Neuronal stem cell (in vitro differentiated cells): Measurements from ENCODE around the gene KIAA1143.

Experiments
- DNase-seq: peaks from one replicate; pipeline ENCODE4 v3.0.0-alpha.2; 2013; ENCODE audit warnings: low spot score
- H2AFZ ChIP-seq: one replicate; pipeline ENCODE4 v1.6.1; 2013; ENCODE audit warnings: mild to moderate bottlenecking, low read length, inconsistent platforms
- H2AK5ac ChIP-seq: 2 replicates; pipeline ENCODE4 v1.6.1; 2013; ENCODE audit warnings: low read depth, mild to moderate bottlenecking, inconsistent platforms, low read length, moderate library complexity, mixed read lengths
- H2BK120ac ChIP-seq: 2 replicates; pipeline ENCODE4 v1.6.1; 2013; ENCODE audit warnings: low read depth, mild to moderate bottlenecking, inconsistent platforms, low read length, moderate library complexity, mixed read lengths
- H2BK12ac ChIP-seq: one replicate; pipeline ENCODE4 v1.6.1; 2013; ENCODE audit warnings: low read length, inconsistent platforms
- H2BK15ac ChIP-seq: 2 replicates; pipeline ENCODE4 v1.6.1; 2013; ENCODE audit warnings: mild to moderate bottlenecking, low read length, inconsistent platforms, mixed read lengths
- H2BK5ac ChIP-seq: one replicate; pipeline ENCODE4 v1.6.1; 2013; ENCODE audit warnings: inconsistent platforms, mild to moderate bottlenecking, low read length, moderate library complexity
- H3K14ac ChIP-seq: one replicate; pipeline ENCODE4 v1.6.1; 2013; ENCODE audit warnings: low read length, inconsistent platforms
- H3K18ac ChIP-seq: 2 replicates; pipeline ENCODE4 v1.6.1; 2013; ENCODE audit warnings: low read length, inconsistent platforms
- H3K23ac ChIP-seq: 2 replicates; pipeline ENCODE4 v1.6.1; 2013; ENCODE audit warnings: low read depth, mild to moderate bottlenecking, mixed read lengths, low read length, inconsistent platforms; ENCODE audit not compliant: poor library complexity
- H3K27ac ChIP-seq: replicated peaks from 3 replicates; pipeline ENCODE4 v1.5.1; 2013; ENCODE audit warnings: low read length, inconsistent platforms
- H3K27me3 ChIP-seq, 3 experiments: 2 replicates each; pipeline ENCODE4 v1.6.1; 2013; ENCODE audit warnings: low read length in 3 of 3, mild to moderate bottlenecking in 2 of 3, inconsistent platforms in 1 of 3, low read depth in 1 of 3, mixed read lengths in 1 of 3, moderate library complexity in 1 of 3; ENCODE audit not compliant: control insufficient read depth in 3 of 3, insufficient read depth in 3 of 3
- H3K36me3 ChIP-seq, 2 donors: replicated peaks in 1 of 2; 2 replicates each; pipeline ENCODE4 v1.6.1; 2013; ENCODE audit warnings: low read length in 2 of 2; ENCODE audit not compliant: control insufficient read depth in 2 of 2, insufficient read depth in 2 of 2
- H3K4ac ChIP-seq: 2 replicates; pipeline ENCODE4 v1.6.1; 2013; ENCODE audit warnings: inconsistent platforms, mild to moderate bottlenecking, low read length, moderate library complexity
- H3K4me1 ChIP-seq, 2 donors: 1 replicate in 1 of 2; 2 replicates in 1 of 2; pipeline ENCODE4 v1.6.1; 2013; ENCODE audit warnings: low read length in 2 of 2, low read depth in 1 of 2; ENCODE audit not compliant: control insufficient read depth in 2 of 2, insufficient read depth in 1 of 2
- H3K4me2 ChIP-seq: one replicate; pipeline ENCODE4 v1.6.1; 2013; ENCODE audit warnings: mild to moderate bottlenecking, low read length, inconsistent platforms; ENCODE audit not compliant: insufficient read depth, poor library complexity, severe bottlenecking
- H3K4me3 ChIP-seq, 2 donors: 2 replicates each; pipeline ENCODE4 v1.5.1; 2013; ENCODE audit warnings: low read length in 2 of 2, mild to moderate bottlenecking in 2 of 2, inconsistent platforms in 1 of 2, moderate library complexity in 1 of 2
- H3K79me1 ChIP-seq: one replicate; pipeline ENCODE4 v1.6.1; 2013; ENCODE audit warnings: low read depth, mild to moderate bottlenecking, inconsistent platforms, low read length, moderate library complexity
- H3K9ac ChIP-seq: one replicate; pipeline ENCODE4 v1.6.1; 2013; ENCODE audit warnings: mild to moderate bottlenecking, low read depth, low read length, inconsistent platforms; ENCODE audit not compliant: poor library complexity
- H3K9me3 ChIP-seq, 2 donors: replicated peaks in 1 of 2; 2 replicates each; pipeline versions ENCODE3 to v1.6.1; 2013; ENCODE audit warnings: low read length in 2 of 2, mild to moderate bottlenecking in 2 of 2, inconsistent platforms in 1 of 2, low read depth in 1 of 2, mixed read lengths in 1 of 2, moderate library complexity in 1 of 2; ENCODE audit not compliant: control insufficient read depth in 2 of 2, insufficient read depth in 1 of 2
- H4K8ac ChIP-seq: one replicate; pipeline ENCODE4 v1.6.1; 2013; ENCODE audit warnings: low read depth, mild to moderate bottlenecking, inconsistent platforms, low read length, moderate library complexity
- H4K91ac ChIP-seq: one replicate; pipeline ENCODE4 v1.6.1; 2013; ENCODE audit warnings: low read length, low read depth, mild to moderate bottlenecking, inconsistent platforms; ENCODE audit not compliant: poor library complexity
- WGBS, 2 donors: extraction: QIAGEN DNeasy Blood & Tissue Kit; methylation state at CpG; one replicate each; pipeline ENCODE4 v1.1.7; 2013; ENCODE audit warnings: missing lambda C conversion rate in 2 of 2, mixed read lengths in 1 of 2; ENCODE audit not compliant: insufficient read length in 2 of 2, insufficient replicate concordance in 1 of 2; ENCODE audit errors: extremely low coverage in 2 of 2; 5-methylcytosine and 5-hydroxymethylcytosine counted together

The KIAA1143 gene

GRCh38 chr3:44734646-44735168 lies 26.7 kb downstream of the KIAA1143 start:
- H2BK12ac ChIP-seq: no peak overlapping the region
- H2BK5ac ChIP-seq: no peak overlapping the region
- H2AFZ ChIP-seq: no peak overlapping the region
- no peak overlapping the region for H3K23ac ChIP-seq
- H2BK15ac ChIP-seq: no peak overlapping the region
- H3K9me3 ChIP-seq: peaks cover 22 to 80% of the 10 kb centered on the region in 2 donors
- no peak overlapping the region for H2AK5ac ChIP-seq
- H4K91ac ChIP-seq: no peak overlapping the region
- H3K18ac ChIP-seq: no peak overlapping the region
- no peak overlapping the region for H3K4ac ChIP-seq
- H2BK120ac ChIP-seq: no peak overlapping the region
- H3K36me3 ChIP-seq: peaks cover 9 to 55% of the 10 kb centered on the region in 2 donors
- WGBS, 2 donors: no CpG with 5 or more reads among the region's 3 CpGs
- no peak overlapping the region for H3K4me2 ChIP-seq
- no peaks in the 10 kb centered on the region for H3K4me1 ChIP-seq
- H3K27ac ChIP-seq: no peak overlapping the region
- no peak overlapping the region for H3K4me3 ChIP-seq
- H3K79me1 ChIP-seq: no peaks in the 10 kb centered on the region
- no peak for DNase-seq
- H3K14ac ChIP-seq: no peak overlapping the region
- no peak overlapping the region for H4K8ac ChIP-seq
- H3K9ac ChIP-seq: no peak overlapping the region
- no peaks in the 10 kb centered on the region for H3K27me3 ChIP-seq

- Histone ChIP-seq H2AK5ac (no peak within 1 kb of the TSS), H3K9ac (peak within 1 kb of the TSS; percentile 83), H3K14ac (no peak within 1 kb of the TSS), H3K4me1 (no peaks in the 10 kb centered on the region), H2AFZ (peak within 1 kb of the TSS; percentile 93), H3K27me3 (peaks cover 0 to 2% (median 0%) of the 10 kb centered on the region in 3 experiments), H3K9me3 (peaks cover 22 to 92% of the 10 kb centered on the region in 2 donors), H2BK120ac (no peak within 1 kb of the TSS), H4K8ac (no peak within 1 kb of the TSS), H3K23ac (peak within 1 kb of the TSS; percentile 90), H3K79me1 (no peaks in the 10 kb centered on the region), H3K4ac (no peak within 1 kb of the TSS), H3K36me3 (peaks cover 5 to 44% of the 10 kb centered on the region in 2 donors), H2BK5ac (no peak within 1 kb of the TSS), H2BK12ac (no peak within 1 kb of the TSS), H2BK15ac (no peak within 1 kb of the TSS), H3K18ac (peak within 1 kb of the TSS; percentile 84), H4K91ac (no peak within 1 kb of the TSS), H3K4me3 (peak within 1 kb of the TSS; percentile 68 to 89), H3K4me2 (peak within 1 kb of the TSS; percentile 56), H3K27ac (no peak within 1 kb of the TSS)
- WGBS, 2 donors: no CpG with 5 or more reads among the region's 46 CpGs
- peak; percentile 72 for DNase-seq
These were observed 32.0 kb downstream of the KIAA1143 start, which contains the start of gene ZNF501 for GRCh38 chr3:44729384-44729910. ZNF501 (plus strand) TSS chr3:44729635; CDS start chr3:44734422, 4,787 bp downstream.

GRCh38 chr3:44722103-44722401 lies 39.4 kb downstream of the KIAA1143 start:
- WGBS, 2 donors: no CpG with 5 or more reads among the region's 1 CpG
- H2AFZ ChIP-seq: no peak overlapping the region
- peaks cover 22 to 68% of the 10 kb centered on the region in 2 donors for H3K36me3 ChIP-seq
- no peak overlapping the region for H3K4me3 ChIP-seq
- H3K14ac ChIP-seq: no peak overlapping the region
- H3K9me3 ChIP-seq: peaks cover 41 to 94% of the 10 kb centered on the region in 2 donors
- no peak overlapping the region for H3K18ac ChIP-seq
- H2BK5ac ChIP-seq: no peak overlapping the region
- no peak overlapping the region for H2BK120ac ChIP-seq
- H4K8ac ChIP-seq: no peak overlapping the region
- no peak overlapping the region for H3K9ac ChIP-seq
- H3K27me3 ChIP-seq: no peaks in the 10 kb centered on the region
- H2BK15ac ChIP-seq: no peak overlapping the region
- H3K4me2 ChIP-seq: no peak overlapping the region
- H3K27ac ChIP-seq: no peak overlapping the region
- DNase-seq: no peak
- no peaks in the 10 kb centered on the region for H3K79me1 ChIP-seq
- no peak overlapping the region for H3K23ac ChIP-seq
- no peak overlapping the region for H3K4ac ChIP-seq
- H3K4me1 ChIP-seq: no peaks in the 10 kb centered on the region
- no peak overlapping the region for H2AK5ac ChIP-seq
- no peak overlapping the region for H2BK12ac ChIP-seq
- no peak overlapping the region for H4K91ac ChIP-seq

- H4K91ac ChIP-seq: no peak overlapping the region
- H2AFZ ChIP-seq: no peak overlapping the region
- no peak overlapping the region for H3K9ac ChIP-seq
- H3K79me1 ChIP-seq: no peaks in the 10 kb centered on the region
- H3K4me1 ChIP-seq: no peaks in the 10 kb centered on the region
- no peak overlapping the region for H3K4ac ChIP-seq
- H3K27ac ChIP-seq: no peak overlapping the region
- no peak overlapping the region for H3K18ac ChIP-seq
- H2BK12ac ChIP-seq: no peak overlapping the region
- no peak for DNase-seq
- H3K4me3 ChIP-seq: no peak overlapping the region
- peaks cover 22 to 69% of the 10 kb centered on the region in 2 donors for H3K36me3 ChIP-seq
- no peak overlapping the region for H4K8ac ChIP-seq
- H2BK120ac ChIP-seq: no peak overlapping the region
- H3K23ac ChIP-seq: no peak overlapping the region
- H2BK15ac ChIP-seq: no peak overlapping the region
- WGBS, 2 donors: no CpG with 5 or more reads among the region's 10 CpGs
- no peaks in the 10 kb centered on the region for H3K27me3 ChIP-seq
- H3K9me3 ChIP-seq: peaks cover 42 to 96% of the 10 kb centered on the region in 2 donors
- no peak overlapping the region for H3K4me2 ChIP-seq
- H2AK5ac ChIP-seq: no peak overlapping the region
- H2BK5ac ChIP-seq: no peak overlapping the region
- H3K14ac ChIP-seq: no peak overlapping the region
These were observed 40.0 kb downstream of the KIAA1143 start for GRCh38 chr3:44721231-44722102.
